A673 (cell line): ENCODE measurements around the gene MARK1. TPM values are rescaled to one million over a fixed set of nuclear protein-coding genes. Genes with fewer than 3 reads are reported as not detected.

Experiments
- BruUV-seq: library from RNA; stranded (reverse); fragments of 400-500 nt; replicated peaks from 2 replicates; lab custom pipeline; 2021; lab: Mats Ljungman, UMichigan
- CTCF ChIA-PET: fragments of 300-600 bp; sonication (Branson Sonifier 250); formaldehyde crosslinking; loops from one replicate; lab custom pipeline; 2022; ENCODE audit warnings: antibody characterized with exemption; lab: Charles Lee
- POLR2A ChIA-PET: fragments of 300-600 bp; sonication (Branson Sonifier 250); formaldehyde crosslinking; loops from one replicate; lab custom pipeline; 2022; ENCODE audit warnings: antibody characterized with exemption; ENCODE audit not compliant: low non-redundant PET; lab: Charles Lee
- DNase-seq: peaks from one replicate; pipeline ENCODE4 v3.0.0-alpha.2; 2015; ENCODE audit warnings: low spot score
- H3K27ac ChIP-seq: fragments of 200-600 bp; sonication (generic); 2 replicates; pipeline ENCODE4 v1.5.1; 2016; ENCODE audit warnings: mixed run types, low read depth, mild to moderate bottlenecking, mixed read lengths, antibody characterized with exemption, low read length; ENCODE audit not compliant: poor library complexity, severe bottlenecking
- H3K27me3 ChIP-seq: fragments of 200-600 bp; sonication (generic); replicated peaks from 2 replicates; pipeline ENCODE4 v1.6.1; 2017; ENCODE audit warnings: mixed run types, low read depth, mild to moderate bottlenecking, mixed read lengths, antibody characterized with exemption, low read length; ENCODE audit not compliant: insufficient read depth, poor library complexity
- H3K36me3 ChIP-seq: fragments of 200-600 bp; sonication (generic); 2 replicates; pipeline ENCODE4 v1.6.1; 2016; ENCODE audit warnings: mixed run types, mild to moderate bottlenecking, mixed read lengths, antibody characterized with exemption, low read length; ENCODE audit not compliant: insufficient read depth, poor library complexity, severe bottlenecking
- H3K4me1 ChIP-seq: fragments of 200-600 bp; sonication (generic); 2 replicates; pipeline ENCODE4 v1.6.1; 2017; ENCODE audit warnings: mixed run types, mild to moderate bottlenecking, mixed read lengths, antibody characterized with exemption, low read length; ENCODE audit not compliant: insufficient read depth, poor library complexity, severe bottlenecking
- H3K4me3 ChIP-seq: fragments of 200-600 bp; sonication (generic); 2 replicates; pipeline ENCODE4 v1.5.1; 2016; ENCODE audit warnings: low read depth, mixed run types, mild to moderate bottlenecking, mixed read lengths, low read length; ENCODE audit not compliant: poor library complexity, severe bottlenecking
- H3K9me3 ChIP-seq: fragments of 200-600 bp; sonication (generic); 2 replicates; pipeline ENCODE4 v1.6.1; 2016; ENCODE audit warnings: mixed run types, low read depth, mild to moderate bottlenecking, mixed read lengths, antibody characterized with exemption, low read length; ENCODE audit not compliant: poor library complexity, severe bottlenecking
- CTCF ChIP-seq: fragments of 300-800, 200-600 bp; sonication (generic); conservative IDR thresholded peaks from 2 replicates; pipeline ENCODE4 v1.5.1; 2017; ENCODE audit warnings: low read depth, mild to moderate bottlenecking, antibody characterized with exemption, low read length, moderate library complexity, mixed read lengths
- EZH2 ChIP-seq: fragments of 200-600 bp; sonication (generic); IDR thresholded peaks from 2 replicates; pipeline ENCODE4 v1.6.1; 2017; ENCODE audit warnings: borderline replicate concordance, low read depth, mild to moderate bottlenecking, mixed read lengths, antibody characterized with exemption, low read length; ENCODE audit not compliant: poor library complexity, severe bottlenecking
- intact Hi-C: fragments of 100-400 bp; cut with micrococcal nuclease; formaldehyde crosslinking; loops from one replicate; pipeline ENCODE4 v1.10.0; 2022; ENCODE audit not compliant: unreplicated experiment
- total RNA-seq: library from RNA; stranded (reverse); gene quantifications from 2 replicates; pipeline ENCODE4 v1.2.3, GENCODE V29; 2021

Gene MARK1
- total RNA-seq, 1 experiment from 2014 or later, result 5.1 TPM

GRCh38 chr1:220521778-220522177 lies 6.2 kb upstream of the MARK1 start:
- no peak for TF ChIP-seq CTCF
- no peak for TF ChIP-seq EZH2
- no peak for DNase-seq
- BruUV-seq, result no TSS peak
- H3K4me1 ChIP-seq, result no peaks in the 10 kb centered on the region
- H3K27ac ChIP-seq, result no peak overlapping the region
- ChIA-PET CTCF (no interaction called here), POLR2A (no interaction called here)
- intact Hi-C loops, result no loop called here
- H3K27me3 ChIP-seq, result peaks cover 63% of the 10 kb centered on the region
- H3K4me3 ChIP-seq, result no peak overlapping the region
- H3K36me3 ChIP-seq, result no peaks in the 10 kb centered on the region
- H3K9me3 ChIP-seq, result no peaks in the 10 kb centered on the region

DNA sequence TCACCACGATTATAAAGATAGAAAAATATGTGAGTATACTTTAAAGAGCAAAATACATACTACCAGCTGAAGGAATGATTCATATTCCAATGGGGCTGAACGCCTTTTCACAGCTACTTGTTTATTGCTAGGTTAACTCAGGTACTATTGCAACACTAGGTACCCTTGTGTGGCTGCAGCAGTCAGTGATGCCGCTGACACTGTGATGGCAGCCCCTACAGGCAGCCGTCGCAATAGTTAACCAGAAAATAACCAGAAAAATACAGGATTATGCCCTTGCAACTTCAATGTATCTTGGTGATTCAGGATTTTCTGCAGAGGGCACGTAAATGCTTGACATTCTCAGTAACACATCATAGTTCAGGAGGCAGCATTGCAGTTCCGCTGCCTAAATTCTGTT lies 1.6 kb upstream of the MARK1 start:
- CTCF ChIA-PET, result no interaction called here
- Histone ChIP-seq H3K27ac (no peak overlapping the region), H3K27me3 (peaks cover 93% of the 10 kb centered on the region), H3K9me3 (no peaks in the 10 kb centered on the region), H3K4me1 (peaks cover 4% of the 10 kb centered on the region), H3K4me3 (no peak overlapping the region), H3K36me3 (no peaks in the 10 kb centered on the region)
- BruUV-seq, result no TSS peak
- POLR2A ChIA-PET, result no interaction called here
- DNase-seq, result peak; percentile 16
- TF ChIP-seq EZH2 (no peak), CTCF (peak; percentile 43; the same call in 1 of the 2 replicates)
- intact Hi-C loops, result loop anchor here (5.0 kb wide), 2 partner anchors 104 to 229 kb away; no protein-coding TSS in a partner anchor

DNA sequence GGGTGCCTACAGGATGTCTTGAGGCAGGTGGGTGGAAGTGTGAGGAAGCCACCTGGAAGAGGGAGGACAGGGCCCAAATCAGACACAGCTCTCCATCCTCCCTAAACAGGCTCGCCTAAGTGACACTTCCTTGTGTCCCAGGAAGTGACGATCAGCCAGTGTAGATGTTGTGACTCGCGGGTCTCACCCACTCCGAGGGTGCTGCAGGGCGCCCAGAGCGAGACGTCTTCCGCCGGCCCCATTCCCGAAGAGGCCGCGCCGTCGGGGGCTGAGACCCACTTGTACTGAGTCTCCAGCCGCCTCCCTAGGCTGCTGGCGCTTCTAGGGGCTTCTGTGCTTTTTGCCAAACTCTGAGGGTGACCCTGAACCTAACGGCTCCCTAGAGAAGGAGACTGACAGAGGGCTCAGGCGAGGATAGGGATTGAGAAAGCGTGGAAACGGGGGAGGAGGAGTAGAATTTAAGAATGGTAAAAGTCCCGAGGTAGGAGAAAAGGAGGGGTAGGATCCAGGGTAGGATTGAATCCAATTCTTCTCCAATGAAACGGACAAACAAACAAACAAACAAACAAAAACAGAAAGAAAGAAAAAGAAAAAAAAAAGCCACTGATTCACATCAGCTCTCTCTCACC lies 543 bp upstream of the MARK1 start:
- TF ChIP-seq EZH2 (peak; percentile 77), CTCF (no peak)
- CTCF ChIA-PET, result no interaction called here
- peak; percentile 28 for DNase-seq
- Histone ChIP-seq H3K4me3 (peak overlapping the region; percentile 54), H3K27me3 (peaks cover 96% of the 10 kb centered on the region), H3K27ac (no peak overlapping the region), H3K36me3 (no peaks in the 10 kb centered on the region), H3K9me3 (no peaks in the 10 kb centered on the region), H3K4me1 (peaks cover 4% of the 10 kb centered on the region)
- no TSS peak for BruUV-seq
- POLR2A ChIA-PET, result no interaction called here
- intact Hi-C loops, result loop anchor here (5.0 kb wide), 2 partner anchors 105 to 230 kb away; no protein-coding TSS in a partner anchor
